Hepatocyte (in vitro differentiated cells): ENCODE data around the gene SNCAIP. TPM values are rescaled to one million over a fixed set of nuclear protein-coding genes. Genes with fewer than 3 reads are reported as not detected.

ENCODE experiments used
- DNase-seq: peaks from one replicate; pipeline ENCODE4 v3.0.0-alpha.2; 2016; ENCODE audit warnings: low spot score
- H2AFZ ChIP-seq: fragments of 200-600 bp; sonication (generic); 2 replicates; pipeline ENCODE4 v1.6.0; 2016; ENCODE audit warnings: antibody characterized with exemption, mild to moderate bottlenecking
- H3K27ac ChIP-seq: fragments of 200-600 bp; sonication (generic); 2 replicates; pipeline ENCODE4 v1.5.1; 2016; ENCODE audit warnings: mild to moderate bottlenecking
- H3K27me3 ChIP-seq: fragments of 200-600 bp; sonication (generic); 2 replicates; pipeline ENCODE4 v1.6.1; 2016
- H3K36me3 ChIP-seq: fragments of 200-600 bp; sonication (generic); replicated peaks from 2 replicates; pipeline ENCODE4 v1.5.1; 2016; ENCODE audit warnings: low read depth; ENCODE audit not compliant: insufficient read depth
- H3K4me1 ChIP-seq: fragments of 200-600 bp; sonication (generic); 2 replicates; pipeline ENCODE4 v1.5.1; 2016; ENCODE audit warnings: mild to moderate bottlenecking, moderate library complexity; ENCODE audit not compliant: insufficient read depth
- H3K4me2 ChIP-seq: fragments of 200-600 bp; sonication (generic); 2 replicates; pipeline ENCODE4 v1.6.0; 2016
- H3K4me3 ChIP-seq: fragments of 200-600 bp; sonication (generic); 2 replicates; pipeline ENCODE4 v1.5.1; 2016; ENCODE audit warnings: mild to moderate bottlenecking
- H3K79me2 ChIP-seq: fragments of 200-600 bp; sonication (generic); 2 replicates; pipeline ENCODE4 v1.6.0; 2017; ENCODE audit warnings: mild to moderate bottlenecking
- H3K9me2 ChIP-seq: fragments of 200-600 bp; sonication (generic); replicated peaks from 2 replicates; pipeline ENCODE4 v1.6.0; 2017; ENCODE audit warnings: mild to moderate bottlenecking; ENCODE audit not compliant: insufficient read depth
- H3K9me3 ChIP-seq: fragments of 200-600 bp; sonication (generic); 2 replicates; pipeline ENCODE4 v1.5.1; 2016; ENCODE audit warnings: low read depth, mild to moderate bottlenecking
- H4K20me1 ChIP-seq: fragments of 200-600 bp; sonication (generic); 2 replicates; pipeline ENCODE4 v1.6.0; 2016; ENCODE audit warnings: mild to moderate bottlenecking; ENCODE audit not compliant: insufficient read depth, poor library complexity, severe bottlenecking
- CTCF ChIP-seq: fragments of 200-600 bp; sonication (generic); IDR thresholded peaks from 2 replicates; pipeline ENCODE4 v1.5.1; 2016; ENCODE audit warnings: antibody characterized with exemption, mild to moderate bottlenecking; ENCODE audit not compliant: poor library complexity
- EZH2 ChIP-seq: fragments of 200-600 bp; sonication (generic); IDR thresholded peaks from 2 replicates; pipeline ENCODE4 v1.6.1; 2016; ENCODE audit warnings: antibody characterized with exemption, mild to moderate bottlenecking, borderline replicate concordance
- EZH2phosphoT487 ChIP-seq: fragments of 200-600 bp; sonication (generic); IDR thresholded peaks from one replicate; pipeline ENCODE4 v1.6.1; 2018; ENCODE audit warnings: antibody characterized with exemption, mild to moderate bottlenecking, low read depth, moderate library complexity; ENCODE audit not compliant: unreplicated experiment, severe bottlenecking
- WGBS: methylation state at CpG from one replicate; pipeline ENCODE4 v1.1.6; 2016; ENCODE audit warnings: low lambda C conversion rate; ENCODE audit errors: missing lambda C conversion rate; 5-methylcytosine and 5-hydroxymethylcytosine counted together
- polyA plus RNA-seq: library from polyadenylated mRNA; unstranded; fragments of >200 nt; fragmentation: Nextera tagmentation; extraction: Ambion mirVana; gene quantifications from 2 replicates; pipeline ENCODE4 v1.2.1, GENCODE V29; 2016
- total RNA-seq: library from RNA; depleted of rRNA; stranded (reverse); fragments of >200 nt; gene quantifications from 2 replicates; pipeline ENCODE4 v1.2.3, GENCODE V29; 2014

The SNCAIP gene
- total and polyA plus RNA-seq, 2 experiments from 2014 or later = 7.1 to 19.1 TPM

GRCh38 chr5:122401976-122402725 is 90.1 kb downstream of the SNCAIP start:
- no peaks in the 10 kb centered on the region for H4K20me1 ChIP-seq
- no peaks in the 10 kb centered on the region for H3K36me3 ChIP-seq
- TF ChIP-seq EZH2phosphoT487 (no peak), CTCF (no peak), EZH2 (no peak)
- no peak for DNase-seq
- peaks cover 9% of the 10 kb centered on the region for H3K4me1 ChIP-seq
- 90% methylated on average over 4 of the region's 4 CpGs for WGBS
- H3K4me2 ChIP-seq = no peak overlapping the region
- H3K27ac ChIP-seq = no peak overlapping the region
- H3K79me2 ChIP-seq = no peaks in the 10 kb centered on the region
- no peaks in the 10 kb centered on the region for H3K9me2 ChIP-seq
- no peaks in the 10 kb centered on the region for H3K27me3 ChIP-seq
- no peak overlapping the region for H3K4me3 ChIP-seq
- no peaks in the 10 kb centered on the region for H3K9me3 ChIP-seq
- no peak overlapping the region for H2AFZ ChIP-seq

GRCh38 chr5:122402955-122403685 is 91.1 kb downstream of the SNCAIP start:
- H3K36me3 ChIP-seq = no peaks in the 10 kb centered on the region
- no peak overlapping the region for H3K4me3 ChIP-seq
- no peak for DNase-seq
- H3K4me1 ChIP-seq = peaks cover 9% of the 10 kb centered on the region
- no peak for TF ChIP-seq CTCF
- TF ChIP-seq EZH2phosphoT487 = no peak
- no peak for TF ChIP-seq EZH2
- no peaks in the 10 kb centered on the region for H3K9me3 ChIP-seq
- H3K27ac ChIP-seq = peak overlapping the region; percentile 10
- no peaks in the 10 kb centered on the region for H4K20me1 ChIP-seq
- no peak overlapping the region for H2AFZ ChIP-seq
- H3K27me3 ChIP-seq = no peaks in the 10 kb centered on the region
- no peaks in the 10 kb centered on the region for H3K9me2 ChIP-seq
- no peaks in the 10 kb centered on the region for H3K79me2 ChIP-seq
- H3K4me2 ChIP-seq = peak overlapping the region; percentile 50
- 75% methylated on average over 6 of the region's 6 CpGs for whole genome bisulfite sequencing

- no peaks in the 10 kb centered on the region for H3K79me2 ChIP-seq
- peak overlapping the region; percentile 10 for H3K27ac ChIP-seq
- no peak overlapping the region for H2AFZ ChIP-seq
- peak overlapping the region; percentile 50 for H3K4me2 ChIP-seq
- no peaks in the 10 kb centered on the region for H3K27me3 ChIP-seq
- H3K9me2 ChIP-seq = no peaks in the 10 kb centered on the region
- peaks cover 9% of the 10 kb centered on the region for H3K4me1 ChIP-seq
- no peak for DNase-seq
- 58% methylated on average over 5 of the region's 5 CpGs for WGBS
- TF ChIP-seq CTCF = no peak
- no peaks in the 10 kb centered on the region for H3K9me3 ChIP-seq
- H4K20me1 ChIP-seq = no peaks in the 10 kb centered on the region
- no peak overlapping the region for H3K4me3 ChIP-seq
- H3K36me3 ChIP-seq = no peaks in the 10 kb centered on the region
These were observed 92.0 kb downstream of the SNCAIP start for GRCh38 chr5:122404018-122404417.
